Calu3 (cell line): ENCODE data around the gene JARID2. TPM values are rescaled to one million over a fixed set of nuclear protein-coding genes. Genes with fewer than 3 reads are reported as not detected.

Experiments
- BruUV-seq: library from RNA; stranded (reverse); fragments of 400-500 nt; replicated peaks from 2 replicates; lab custom pipeline; 2021; lab: Mats Ljungman, UMichigan
- CTCF ChIA-PET: fragments of 300-600 bp; sonication (Branson Sonifier 250); formaldehyde crosslinking; loops from one replicate; lab custom pipeline; 2022; ENCODE audit warnings: antibody characterized with exemption; lab: Charles Lee
- DNase-seq: peaks from one replicate; pipeline ENCODE4 v3.0.0; 2022
- H3K27ac Mint-ChIP-seq: one replicate; pipeline ENCODE4 v1.8.0; 2022; ENCODE audit warnings: mixed read lengths; ENCODE audit not compliant: unreplicated experiment
- H3K27me3 Mint-ChIP-seq: one replicate; pipeline ENCODE4 v1.8.0; 2022; ENCODE audit warnings: mixed read lengths; ENCODE audit not compliant: unreplicated experiment
- H3K36me3 Mint-ChIP-seq: one replicate; pipeline ENCODE4 v1.8.0; 2022; ENCODE audit warnings: mild to moderate bottlenecking, moderate library complexity, mixed read lengths; ENCODE audit not compliant: insufficient read depth, unreplicated experiment
- H3K4me1 Mint-ChIP-seq: one replicate; pipeline ENCODE4 v1.8.0; 2022; ENCODE audit warnings: mild to moderate bottlenecking, low read depth, mixed read lengths; ENCODE audit not compliant: unreplicated experiment
- H3K4me3 Mint-ChIP-seq: one replicate; pipeline ENCODE4 v1.8.0; 2022; ENCODE audit warnings: mild to moderate bottlenecking, low read depth, moderate library complexity, mixed read lengths; ENCODE audit not compliant: unreplicated experiment
- H3K9me3 Mint-ChIP-seq: one replicate; pipeline ENCODE4 v1.8.0; 2022; ENCODE audit warnings: low read depth, mixed read lengths; ENCODE audit not compliant: unreplicated experiment
- CTCF ChIP-seq: fragments of 200-600 bp; IDR thresholded peaks from one replicate; pipeline ENCODE4 v1.8.0; 2022; ENCODE audit warnings: antibody characterized with exemption; ENCODE audit not compliant: unreplicated experiment
- intact Hi-C: fragments of 100-400 bp; cut with micrococcal nuclease; formaldehyde crosslinking; loops from one replicate; pipeline ENCODE4 v1.10.0; 2022; ENCODE audit not compliant: unreplicated experiment
- total RNA-seq: library from RNA; stranded (reverse); gene quantifications from 2 replicates; pipeline ENCODE4 v1.2.3, GENCODE V29; 2022

JARID2 gene
- total RNA-seq, 1 experiment from 2014 or later, result 9.4 TPM

GRCh38 chr6:15475872-15476271 is 230.0 kb downstream of the JARID2 start:
- Mint-ChIP-seq H3K27ac (no peak overlapping the region), H3K9me3 (no peaks in the 10 kb centered on the region), H3K27me3 (no peaks in the 10 kb centered on the region), H3K4me1 (no peaks in the 10 kb centered on the region), H3K36me3 (no peaks in the 10 kb centered on the region), H3K4me3 (no peak overlapping the region)
- no peak for TF ChIP-seq CTCF
- CTCF ChIA-PET, result no interaction called here
- no peak for DNase-seq
- intact Hi-C loops, result no loop called here
- BruUV-seq, result no TSS peak

- no peak for TF ChIP-seq CTCF
- Mint-ChIP-seq H3K27ac (no peak overlapping the region), H3K27me3 (no peaks in the 10 kb centered on the region), H3K4me1 (no peaks in the 10 kb centered on the region), H3K9me3 (no peaks in the 10 kb centered on the region), H3K4me3 (no peak overlapping the region), H3K36me3 (no peaks in the 10 kb centered on the region)
- CTCF ChIA-PET, result interaction anchor here (0.9 kb wide), 1 partner anchor 151 kb away, joined by 4 read pairs; no protein-coding TSS in a partner anchor
- no peak for DNase-seq
- intact Hi-C loops, result no loop called here
- no TSS peak for BruUV-seq
Measured at GRCh38 chr6:15476631-15477380, 230.9 kb downstream of the JARID2 start.

DNA sequence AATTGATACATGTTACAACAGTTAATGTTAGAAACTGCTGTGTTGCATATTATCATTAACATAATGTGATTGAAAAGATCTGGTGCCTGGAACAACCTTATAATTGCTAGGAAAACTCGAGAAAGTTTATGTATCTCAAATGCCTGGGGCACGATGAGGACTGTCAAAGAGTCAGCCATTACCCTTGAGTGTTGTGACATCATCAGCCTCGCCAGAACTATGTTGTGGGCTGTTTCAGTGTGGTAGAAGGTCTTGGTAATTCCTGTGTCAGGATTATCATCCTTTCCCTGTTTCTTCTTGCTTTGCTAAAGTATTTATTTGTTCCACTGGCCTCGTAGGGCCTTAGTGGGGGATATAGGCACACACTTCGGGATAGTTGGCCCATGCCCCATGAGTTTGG is 231.9 kb downstream of the JARID2 start:
- Mint-ChIP-seq H3K27me3 (no peaks in the 10 kb centered on the region), H3K9me3 (no peaks in the 10 kb centered on the region), H3K36me3 (no peaks in the 10 kb centered on the region), H3K4me1 (no peaks in the 10 kb centered on the region), H3K4me3 (no peak overlapping the region), H3K27ac (no peak overlapping the region)
- no TSS peak for BruUV-seq
- DNase-seq, result no peak
- TF ChIP-seq CTCF, result no peak
- intact Hi-C loops, result no loop called here
- CTCF ChIA-PET, result no interaction called here

GRCh38 chr6:15479761-15480160 is 233.9 kb downstream of the JARID2 start:
- Mint-ChIP-seq H3K9me3 (no peaks in the 10 kb centered on the region), H3K36me3 (no peaks in the 10 kb centered on the region), H3K27ac (no peak overlapping the region), H3K27me3 (no peaks in the 10 kb centered on the region), H3K4me1 (no peaks in the 10 kb centered on the region), H3K4me3 (no peak overlapping the region)
- intact Hi-C loops, result no loop called here
- TF ChIP-seq CTCF, result no peak
- no peak for DNase-seq
- no TSS peak for BruUV-seq
- CTCF ChIA-PET, result no interaction called here
